Measurements from ENCODE around the gene MED10.

- no peak for TF ChIP-seq POLR2AphosphoS5 (IDR thresholded peaks at IDR 0.05; ENCODE audit: borderline replicate concordance, low read depth, low read length)
- TF ChIP-seq EZH2 (IDR thresholded peaks at IDR 0.05): no peak
- no peak for TF ChIP-seq FOXP2 (optimal IDR thresholded peaks at IDR 0.05; ENCODE audit: control extremely low read depth, extremely low read length, insufficient read depth)
Observed at GRCh38 chr5:6389946-6390530, 11.7 kb upstream of the MED10 start.

All from SK-N-MC (cell line).